Measurements from ENCODE around the gene AFAP1L1. TPM values are rescaled to one million over a fixed set of nuclear protein-coding genes. Genes with fewer than 3 reads are reported as not detected.

The AFAP1L1 gene
- total and polyA plus RNA-seq, 9 of the 15 experiments (the other 6 are each of a cell fraction or from before 2014, with no cell fraction given): 0.01 to 0.12 (median 0.03) TPM; not detected in 4

DNA sequence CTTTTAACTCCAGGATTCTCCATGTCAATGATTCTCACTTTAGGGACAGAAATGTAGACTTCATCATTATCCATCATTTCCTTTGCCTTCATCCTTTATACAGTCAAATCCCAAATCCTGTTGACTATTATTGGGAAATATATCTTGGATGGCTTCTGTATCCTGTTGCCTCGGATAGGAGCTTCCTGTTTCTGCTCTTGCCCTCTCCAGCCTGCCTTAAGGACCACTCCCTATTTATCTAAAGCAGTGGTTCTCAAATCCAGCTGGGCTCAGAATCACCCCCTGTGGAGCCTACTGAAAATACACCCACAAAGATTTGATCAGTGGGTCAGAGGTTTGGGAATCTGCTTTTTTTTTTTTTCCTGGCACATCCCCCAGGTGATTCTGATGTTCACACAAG is 8.5 kb downstream of the AFAP1L1 start (continued):
- TF ChIP-seq MECOM (CRISPR knock-in tag; IDR thresholded peaks at IDR 0.05) (no peak), SREBF2 (CRISPR knock-in tag; IDR thresholded peaks at IDR 0.05) (no peak), RFX5 (IDR thresholded peaks at IDR 0.05; ENCODE audit: low read depth, low read length) (no peak), SMARCC2 (IDR thresholded peaks at IDR 0.05; ENCODE audit: low read depth) (no peak), HDGF (IDR thresholded peaks at IDR 0.05) (no peak)

DNA sequence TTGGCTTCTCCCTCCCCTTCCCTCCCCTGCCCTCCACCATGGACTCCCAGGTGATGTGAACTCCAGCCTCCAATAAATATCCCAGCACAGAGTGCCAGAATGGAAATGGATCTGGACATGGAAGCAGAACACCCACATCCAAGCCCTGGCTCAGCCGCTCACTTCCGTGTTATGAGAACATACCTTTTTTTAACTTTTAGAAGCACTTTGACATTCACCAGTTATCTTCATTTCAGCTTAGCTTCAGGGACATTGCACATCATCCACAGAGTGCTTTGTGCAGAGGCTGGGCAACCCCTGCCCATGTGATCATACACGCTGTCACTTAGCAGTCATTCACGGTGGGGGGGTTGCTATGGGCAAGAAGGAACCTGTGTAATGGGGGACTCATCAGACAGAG is 9.1 kb downstream of the AFAP1L1 start:
- FAIRE-seq: no peak
- 2% methylated on average over 4 of the region's 4 CpGs for WGBS (ENCODE audit: insufficient coverage, low coverage, missing lambda C conversion rate)
- intact Hi-C loops (cut with micrococcal nuclease): no loop called here

More for the DNA sequence above, 9.1 kb downstream of the AFAP1L1 start:
- Histone ChIP-seq H3K9ac (ENCODE audit: insufficient read depth in 1 of 2, low read depth in 2 of 2, low read length in 2 of 2) (no peak overlapping the region), H3K9me1 (ENCODE audit: control insufficient read depth, insufficient read depth, low read length) (no peaks in the 10 kb centered on the region), H3K27ac (ENCODE audit: extremely low read depth, low read depth, low read length) (no peak overlapping the region), H4K20me1 (replicated peaks; ENCODE audit: control insufficient read depth, insufficient read depth, low read length) (no peaks in the 10 kb centered on the region), H3K27me3 (ENCODE audit: control insufficient read depth in 2 of 2, insufficient read depth in 2 of 2, low read length in 2 of 2) (peaks cover 31 to 45% of the 10 kb centered on the region in 2 experiments), H3K4me2 (ENCODE audit: insufficient read depth, low read length) (no peak overlapping the region), H2AFZ (ENCODE audit: low read depth, low read length) (no peak overlapping the region), H3K4me3 (no peak overlapping the region), H3K4me1 (replicated peaks in 1 of 2; ENCODE audit: control insufficient read depth in 2 of 2, insufficient read depth in 2 of 2, low read length in 2 of 2) (no peaks in the 10 kb centered on the region; a peak in 1 of 5 replicates), H3K36me3 (ENCODE audit: control insufficient read depth, insufficient read depth, low read length) (no peaks in the 10 kb centered on the region), H3K79me2 (ENCODE audit: control insufficient read depth, insufficient read depth, low read length) (no peaks in the 10 kb centered on the region), H3K9me3 (replicated peaks; ENCODE audit: control insufficient read depth, insufficient read depth, low read depth, low read length) (no peaks in the 10 kb centered on the region)
- TF ChIP-seq, protein P1, sequence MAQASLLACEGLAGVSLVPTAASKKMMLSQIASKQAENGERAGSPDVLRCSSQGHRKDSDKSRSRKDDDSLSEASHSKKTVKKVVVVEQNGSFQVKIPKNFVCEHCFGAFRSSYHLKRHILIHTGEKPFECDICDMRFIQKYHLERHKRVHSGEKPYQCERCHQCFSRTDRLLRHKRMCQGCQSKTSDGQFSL (CRISPR knock-in tag; IDR thresholded peaks at IDR 0.05): no peak
- TF ChIP-seq, protein P1 (tag; IDR thresholded peaks at IDR 0.05): no peak
- DNase-seq (ENCODE audit: extremely low read depth in 1 of 4, low spot score in 3 of 4) (no peak), ATAC-seq (no peak)
- in situ Hi-C loops (cut with MboI): no loop called here
- ChIA-PET CTCF (ENCODE audit: low intra/inter-chr PET ratio) (no interaction called here), POLR2A (interaction anchor here (0.6 to 0.7 kb wide), 2 partner anchors 168 to 386 kb away, joined by 3 to 4 read pairs; no protein-coding TSS in a partner anchor)
- no TSS peak for BruUV-seq (replicated peaks)

Measured in K562 (cell line).